ENCODE data around the gene HTRA3. TPM values are rescaled to one million over a fixed set of nuclear protein-coding genes. Genes with fewer than 3 reads are reported as not detected.

The HTRA3 gene
- total RNA-seq, 1 donor from 2014 or later, result not detected

DNA sequence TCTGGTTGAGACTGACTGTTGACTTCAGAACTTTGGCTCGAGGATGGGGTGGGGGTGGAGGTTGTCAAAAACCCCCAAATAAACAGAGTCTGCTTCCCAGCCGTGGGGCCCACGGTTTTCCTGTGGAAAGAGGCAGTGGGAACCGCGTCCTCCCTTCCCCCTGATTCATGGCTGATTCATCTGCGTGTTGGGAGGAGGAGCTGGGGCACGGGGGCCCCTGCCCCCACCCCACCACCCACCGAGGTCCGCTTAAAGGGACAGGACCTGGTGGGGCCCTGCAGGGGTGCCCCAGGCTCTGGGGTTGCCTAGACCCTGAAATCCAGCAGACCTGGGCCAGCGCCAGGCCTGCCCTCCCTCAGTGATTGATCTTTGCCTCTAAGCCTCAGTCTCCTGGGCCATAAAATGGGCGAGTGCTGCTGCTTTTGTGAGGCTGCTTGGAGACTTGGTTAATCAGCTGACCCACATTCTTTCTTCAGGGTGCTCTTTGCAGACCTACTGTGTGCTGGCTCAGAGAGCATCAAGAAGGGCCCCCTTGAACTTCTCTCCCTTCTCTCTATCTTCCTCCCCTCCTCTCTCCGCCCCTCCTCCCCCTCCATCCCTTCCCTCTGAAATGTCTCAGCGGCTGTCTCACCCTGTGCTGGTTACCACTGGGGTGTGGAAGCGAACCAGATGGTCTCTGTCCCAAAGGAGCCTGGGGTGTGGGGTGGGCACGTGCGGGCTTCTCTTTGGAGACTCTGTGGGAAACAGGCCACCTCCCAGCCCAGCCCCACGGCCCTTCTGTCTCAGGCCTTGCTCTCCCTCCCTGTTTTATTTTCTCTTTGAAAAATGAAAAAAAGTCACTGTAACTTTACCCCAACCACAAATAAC, 9.1 kb downstream of the HTRA3 start:
- Mint-ChIP-seq H3K27me3 (ENCODE audit: insufficient read depth) (peaks cover 2% of the 10 kb centered on the region), H3K4me1 (ENCODE audit: low read depth) (no peaks in the 10 kb centered on the region), H3K4me3 (no peak overlapping the region), H3K9me3 (no peaks in the 10 kb centered on the region), H3K36me3 (ENCODE audit: low read depth) (no peaks in the 10 kb centered on the region), H3K27ac (no peak overlapping the region)
- intact Hi-C loops (cut with micrococcal nuclease), result no loop called here
- DNase-seq (ENCODE audit: low spot score), result no peak

DNA sequence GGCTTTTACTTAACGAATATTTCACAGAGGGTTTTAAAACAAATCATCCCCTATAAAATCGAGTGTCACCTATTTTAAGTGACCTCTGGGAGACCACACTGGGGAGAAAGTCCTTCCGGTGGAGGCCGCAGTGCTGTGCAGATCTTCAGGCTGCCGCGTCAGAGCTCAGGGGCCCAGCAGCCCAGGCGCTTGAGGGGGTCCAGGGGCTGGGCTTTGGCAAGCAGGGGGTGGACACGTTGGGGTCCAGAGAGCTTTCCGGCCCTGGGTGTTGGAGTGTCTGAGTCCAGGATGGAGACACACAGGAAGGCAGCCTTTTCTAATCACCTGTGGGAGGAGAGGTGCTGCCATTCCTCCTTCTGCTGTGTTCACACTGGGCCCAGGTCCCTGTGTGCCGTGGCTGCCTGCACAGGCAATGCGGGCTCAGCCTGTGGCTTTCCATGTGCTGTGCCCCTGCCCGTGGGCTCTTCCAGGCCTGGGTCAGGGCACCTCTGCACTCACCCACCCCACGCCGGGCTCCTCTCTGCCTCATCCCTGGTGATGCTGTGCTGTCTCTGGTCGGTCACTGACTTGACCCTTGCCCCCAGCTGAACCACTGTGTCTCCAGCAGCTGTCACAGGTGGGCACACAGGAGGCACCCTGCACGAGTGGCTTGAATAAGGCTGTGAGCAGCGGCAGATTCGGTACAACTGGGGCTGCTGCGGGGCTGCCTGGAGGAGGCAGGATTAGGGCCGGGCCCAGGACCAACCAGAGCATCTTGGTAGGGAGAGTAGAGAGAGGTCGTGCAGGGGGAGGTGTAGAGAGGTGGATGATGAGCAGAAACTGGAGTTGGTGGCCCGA, 10.0 kb downstream of the HTRA3 start:
- DNase-seq (ENCODE audit: low spot score), result no peak
- Mint-ChIP-seq H3K27me3 (ENCODE audit: insufficient read depth) (peaks cover 2% of the 10 kb centered on the region), H3K4me1 (ENCODE audit: low read depth) (no peaks in the 10 kb centered on the region), H3K36me3 (ENCODE audit: low read depth) (no peaks in the 10 kb centered on the region), H3K9me3 (no peaks in the 10 kb centered on the region), H3K27ac (no peak overlapping the region), H3K4me3 (no peak overlapping the region)
- intact Hi-C loops (cut with micrococcal nuclease), result no loop called here

DNA sequence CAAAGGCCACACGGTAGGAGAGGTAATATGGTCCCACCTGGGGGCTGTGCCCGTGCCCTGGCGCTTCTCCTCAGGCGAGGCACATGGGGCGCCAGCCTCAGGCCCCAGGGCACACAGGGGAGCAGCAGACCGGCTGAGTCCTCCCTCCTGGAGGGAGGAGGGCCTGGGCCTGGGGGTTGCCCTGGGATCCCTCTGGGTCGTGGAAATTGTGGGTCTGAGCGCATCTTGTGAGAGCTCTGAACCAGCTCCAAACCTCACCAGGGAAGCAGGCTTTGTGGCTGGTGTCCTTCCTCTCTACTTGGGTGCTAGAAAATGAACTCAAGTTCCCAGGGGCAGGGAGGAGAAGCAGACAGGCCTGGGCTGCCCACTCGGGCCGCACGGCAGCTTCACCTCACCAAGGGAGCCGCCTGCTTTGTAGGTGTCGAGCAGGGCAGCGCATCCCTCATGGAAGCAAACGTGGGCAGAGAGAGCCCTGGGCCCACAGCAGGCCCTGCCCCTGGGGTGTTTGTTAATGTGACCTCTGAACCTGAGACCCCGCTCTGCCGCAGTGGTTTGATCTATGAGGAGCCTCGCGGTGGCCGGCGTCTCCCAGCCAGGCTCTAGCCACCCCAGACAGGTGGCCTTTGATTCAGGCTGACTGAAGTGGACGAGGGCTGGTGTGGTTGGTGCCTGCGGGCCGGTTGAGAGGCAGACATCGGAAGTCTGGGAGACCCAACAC, 10.8 kb downstream of the HTRA3 start:
- no peaks in the 10 kb centered on the region for H3K4me1 Mint-ChIP-seq (ENCODE audit: low read depth)
- no peak overlapping the region for H3K27ac Mint-ChIP-seq
- H3K9me3 Mint-ChIP-seq, result no peaks in the 10 kb centered on the region
- H3K27me3 Mint-ChIP-seq (ENCODE audit: insufficient read depth), result peaks cover 2% of the 10 kb centered on the region
- no peaks in the 10 kb centered on the region for H3K36me3 Mint-ChIP-seq (ENCODE audit: low read depth)
- no peak overlapping the region for H3K4me3 Mint-ChIP-seq
- intact Hi-C loops (cut with micrococcal nuclease), result no loop called here
- DNase-seq (ENCODE audit: low spot score), result no peak

DNA sequence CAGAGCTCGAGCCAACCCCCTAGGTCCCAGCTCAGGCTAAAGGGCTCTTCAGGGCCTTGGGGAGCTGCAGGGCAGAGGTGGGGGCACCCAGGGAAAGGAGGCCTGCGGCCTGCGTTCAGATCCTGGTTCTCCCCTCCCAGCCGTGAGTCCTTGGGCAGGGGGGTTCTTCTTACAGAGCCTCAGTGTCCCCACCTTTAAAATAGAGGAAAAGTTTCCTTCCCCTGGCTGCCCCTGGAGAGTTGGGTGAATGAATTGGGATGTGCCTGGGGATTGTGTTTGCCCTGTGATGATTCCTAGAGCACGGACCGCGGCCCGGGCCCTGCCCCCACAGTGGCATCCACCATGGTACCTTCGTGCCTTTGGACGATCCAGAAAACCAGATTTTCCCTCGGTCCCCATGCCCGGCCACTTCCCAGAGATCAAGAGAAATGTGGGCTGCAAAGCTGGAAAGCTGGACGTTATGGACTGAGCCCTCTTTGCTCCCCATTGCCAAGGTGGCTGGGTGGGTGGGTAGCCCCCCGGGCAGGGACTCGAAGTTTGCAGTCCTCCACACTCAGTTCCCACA, 11.4 kb downstream of the HTRA3 start:
- Mint-ChIP-seq H3K27ac (no peak overlapping the region), H3K36me3 (ENCODE audit: low read depth) (no peaks in the 10 kb centered on the region)

DNA sequence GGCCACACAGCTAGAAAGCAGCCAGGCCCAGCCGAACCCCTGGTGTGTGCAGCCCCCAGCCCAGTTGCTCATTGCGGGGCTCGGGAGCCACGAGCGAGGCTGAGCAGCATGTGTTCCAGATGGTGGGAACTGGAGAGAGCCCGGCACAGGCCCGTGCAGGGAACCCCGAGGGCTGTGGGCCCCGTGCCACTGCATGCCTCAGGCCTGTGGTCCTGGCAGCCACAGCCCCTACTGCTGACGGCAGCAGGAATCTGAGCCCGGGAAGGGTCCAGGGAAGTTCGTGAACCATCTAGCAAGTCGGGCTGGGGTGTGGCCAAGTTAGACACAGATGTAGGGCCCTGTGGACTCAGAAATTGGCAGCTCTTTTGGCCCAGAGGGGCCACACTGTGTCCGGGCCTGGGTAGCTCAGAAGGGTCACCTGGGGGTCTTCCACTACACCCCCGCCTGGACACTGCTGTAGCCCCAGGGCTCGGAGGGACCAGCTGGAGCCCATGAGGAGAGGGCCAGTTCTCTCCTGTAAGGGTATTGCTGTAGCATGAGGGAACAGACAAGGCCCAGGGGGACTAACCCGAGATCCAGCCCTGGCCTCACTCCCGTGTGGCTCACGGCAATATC, 12.1 kb downstream of the HTRA3 start:
- Mint-ChIP-seq H3K4me3 (no peak overlapping the region), H3K9me3 (no peaks in the 10 kb centered on the region), H3K27ac (no peak overlapping the region), H3K36me3 (ENCODE audit: low read depth) (no peaks in the 10 kb centered on the region), H3K4me1 (ENCODE audit: low read depth) (no peaks in the 10 kb centered on the region), H3K27me3 (ENCODE audit: insufficient read depth) (peaks cover 2% of the 10 kb centered on the region)
- no peak for DNase-seq (ENCODE audit: low spot score)
- intact Hi-C loops (cut with micrococcal nuclease), result no loop called here

More for the DNA sequence above, 11.4 kb downstream of the HTRA3 start:
- Mint-ChIP-seq H3K9me3 (no peaks in the 10 kb centered on the region), H3K27me3 (ENCODE audit: insufficient read depth) (peaks cover 2% of the 10 kb centered on the region), H3K4me1 (ENCODE audit: low read depth) (no peaks in the 10 kb centered on the region), H3K4me3 (no peak overlapping the region)
- no peak for DNase-seq (ENCODE audit: low spot score)
- intact Hi-C loops (cut with micrococcal nuclease), result no loop called here

DNA sequence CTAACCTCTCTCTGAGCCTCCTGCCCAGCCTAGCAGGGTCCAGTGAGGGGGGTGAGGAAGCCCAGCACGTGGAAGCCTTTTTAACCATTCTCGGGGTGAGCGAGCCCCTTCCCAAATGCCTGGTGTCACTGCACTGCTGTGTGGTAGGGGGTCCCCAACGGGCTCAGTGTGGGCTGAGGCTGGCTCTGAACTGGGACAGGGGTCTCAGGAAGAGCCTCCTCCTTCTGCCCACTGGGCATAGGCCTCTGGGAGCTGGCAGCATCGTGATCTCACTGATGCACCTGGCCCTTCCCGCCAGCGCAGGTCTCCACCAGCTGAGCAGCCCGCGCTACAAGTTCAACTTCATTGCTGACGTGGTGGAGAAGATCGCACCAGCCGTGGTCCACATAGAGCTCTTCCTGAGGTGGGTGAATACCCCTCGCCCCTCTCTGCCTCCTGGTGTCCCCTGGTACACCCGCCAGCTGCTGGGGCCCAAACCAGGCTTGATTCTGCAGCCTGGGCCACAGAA, 12.6 kb downstream of the HTRA3 start:
- Mint-ChIP-seq H3K4me1 (ENCODE audit: low read depth) (no peaks in the 10 kb centered on the region), H3K27me3 (ENCODE audit: insufficient read depth) (peaks cover 2% of the 10 kb centered on the region), H3K36me3 (ENCODE audit: low read depth) (no peaks in the 10 kb centered on the region), H3K9me3 (no peaks in the 10 kb centered on the region), H3K4me3 (no peak overlapping the region), H3K27ac (no peak overlapping the region)
- intact Hi-C loops (cut with micrococcal nuclease), result no loop called here
- no peak for DNase-seq (ENCODE audit: low spot score)

DNA sequence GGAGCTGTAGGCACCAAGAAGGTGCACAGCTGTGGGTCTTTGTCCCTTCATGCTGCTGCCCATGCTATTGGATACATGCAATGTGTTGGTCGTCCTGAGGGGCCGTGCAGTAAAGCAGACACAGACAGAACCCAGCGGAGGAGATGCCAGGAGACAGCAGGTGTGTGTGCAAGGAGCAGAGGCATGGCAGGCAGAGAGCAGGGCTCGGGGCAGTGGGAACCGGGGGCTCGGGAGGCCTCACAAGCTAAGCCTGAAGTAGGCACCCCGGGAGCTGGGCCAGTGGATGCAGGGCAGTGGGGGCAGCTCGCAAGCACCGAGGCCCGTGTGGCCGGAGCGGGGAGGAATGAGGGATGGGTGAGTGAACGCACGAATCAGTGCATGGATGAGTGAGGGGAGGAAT, 13.2 kb downstream of the HTRA3 start:
- no peaks in the 10 kb centered on the region for H3K9me3 Mint-ChIP-seq
- H3K4me1 Mint-ChIP-seq (ENCODE audit: low read depth), result no peaks in the 10 kb centered on the region
- intact Hi-C loops (cut with micrococcal nuclease), result no loop called here
- H3K4me3 Mint-ChIP-seq, result no peak overlapping the region
- no peak overlapping the region for H3K27ac Mint-ChIP-seq
- no peak for DNase-seq (ENCODE audit: low spot score)
- H3K36me3 Mint-ChIP-seq (ENCODE audit: low read depth), result no peaks in the 10 kb centered on the region
- H3K27me3 Mint-ChIP-seq (ENCODE audit: insufficient read depth), result peaks cover 2% of the 10 kb centered on the region

DNA sequence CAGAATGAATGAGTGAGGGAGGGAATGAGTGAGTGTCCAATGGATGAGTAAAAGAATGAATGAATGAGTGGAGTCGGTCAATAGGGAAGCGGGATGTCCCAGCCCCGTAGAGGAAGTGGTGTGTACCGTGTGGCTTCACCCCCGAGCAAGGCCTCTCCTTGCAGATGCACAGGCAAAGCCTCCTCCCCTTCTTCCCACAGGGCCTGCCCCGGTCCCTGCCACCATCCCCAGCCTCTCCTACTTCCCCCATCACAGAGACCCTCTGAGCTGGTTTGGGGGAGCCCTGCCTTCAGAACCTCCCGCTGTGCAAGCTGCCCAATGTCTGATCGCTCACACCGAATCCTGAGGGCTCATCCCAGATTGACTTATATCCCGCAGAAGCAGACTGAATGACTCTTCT, 13.6 kb downstream of the HTRA3 start:
- no peaks in the 10 kb centered on the region for H3K36me3 Mint-ChIP-seq (ENCODE audit: low read depth)
- H3K27me3 Mint-ChIP-seq (ENCODE audit: insufficient read depth), result peaks cover 2% of the 10 kb centered on the region
- H3K27ac Mint-ChIP-seq, result no peak overlapping the region
- no peak overlapping the region for H3K4me3 Mint-ChIP-seq
- no peaks in the 10 kb centered on the region for H3K4me1 Mint-ChIP-seq (ENCODE audit: low read depth)
- intact Hi-C loops (cut with micrococcal nuclease), result no loop called here
- H3K9me3 Mint-ChIP-seq, result no peaks in the 10 kb centered on the region
- no peak for DNase-seq (ENCODE audit: low spot score)

DNA sequence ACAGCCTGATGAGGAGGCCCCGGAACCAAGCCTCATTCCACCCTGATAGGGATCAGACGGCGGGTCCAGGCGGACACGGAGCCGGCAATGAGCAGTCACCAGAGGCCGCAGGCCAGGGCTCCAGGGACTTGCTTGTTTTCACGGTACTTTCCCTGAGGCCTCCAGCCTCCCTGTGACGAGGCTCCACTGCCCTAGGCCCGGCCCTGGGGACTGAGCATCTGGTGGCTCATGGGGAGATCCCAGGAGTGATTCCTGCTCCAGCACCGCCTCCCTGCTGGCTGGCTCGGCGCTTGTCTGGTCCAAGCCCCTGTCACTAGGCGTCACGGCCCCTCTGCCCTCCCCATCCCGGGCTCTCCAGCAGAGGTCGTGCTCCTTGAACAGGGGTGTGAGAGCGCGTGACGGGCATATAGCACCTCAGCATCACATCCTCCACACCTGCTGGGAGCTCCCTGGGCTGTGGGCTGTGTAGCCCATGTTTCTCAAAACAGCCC, 14.1 kb downstream of the HTRA3 start:
- Mint-ChIP-seq H3K4me3 (no peak overlapping the region), H3K27ac (no peak overlapping the region), H3K36me3 (ENCODE audit: low read depth) (no peaks in the 10 kb centered on the region), H3K4me1 (ENCODE audit: low read depth) (no peaks in the 10 kb centered on the region), H3K27me3 (ENCODE audit: insufficient read depth) (peaks cover 2% of the 10 kb centered on the region), H3K9me3 (no peaks in the 10 kb centered on the region)
- intact Hi-C loops (cut with micrococcal nuclease), result no loop called here
- DNase-seq (ENCODE audit: low spot score), result no peak

DNA sequence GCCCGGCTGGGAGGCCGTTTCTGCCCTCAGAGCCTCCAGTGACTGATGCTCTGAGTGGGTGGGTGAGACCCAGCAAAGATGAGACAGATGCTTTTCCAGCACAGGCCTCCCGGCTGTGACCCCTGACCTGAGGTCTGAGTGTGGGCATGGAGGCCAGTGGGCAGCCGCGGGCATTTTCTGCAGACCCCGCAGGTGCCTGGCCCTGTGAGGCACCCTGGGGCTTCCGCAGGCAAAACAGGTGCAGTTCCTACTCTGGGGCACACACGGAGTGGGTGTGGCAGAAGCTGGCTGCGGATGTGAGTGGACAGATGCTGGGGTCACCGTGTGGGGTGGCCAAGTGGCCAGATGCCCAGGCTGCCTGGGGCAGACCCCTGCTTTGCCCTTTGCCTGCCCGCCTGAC, 14.8 kb downstream of the HTRA3 start:
- Mint-ChIP-seq H3K27ac (no peak overlapping the region), H3K27me3 (ENCODE audit: insufficient read depth) (peaks cover 2% of the 10 kb centered on the region)

DNA sequence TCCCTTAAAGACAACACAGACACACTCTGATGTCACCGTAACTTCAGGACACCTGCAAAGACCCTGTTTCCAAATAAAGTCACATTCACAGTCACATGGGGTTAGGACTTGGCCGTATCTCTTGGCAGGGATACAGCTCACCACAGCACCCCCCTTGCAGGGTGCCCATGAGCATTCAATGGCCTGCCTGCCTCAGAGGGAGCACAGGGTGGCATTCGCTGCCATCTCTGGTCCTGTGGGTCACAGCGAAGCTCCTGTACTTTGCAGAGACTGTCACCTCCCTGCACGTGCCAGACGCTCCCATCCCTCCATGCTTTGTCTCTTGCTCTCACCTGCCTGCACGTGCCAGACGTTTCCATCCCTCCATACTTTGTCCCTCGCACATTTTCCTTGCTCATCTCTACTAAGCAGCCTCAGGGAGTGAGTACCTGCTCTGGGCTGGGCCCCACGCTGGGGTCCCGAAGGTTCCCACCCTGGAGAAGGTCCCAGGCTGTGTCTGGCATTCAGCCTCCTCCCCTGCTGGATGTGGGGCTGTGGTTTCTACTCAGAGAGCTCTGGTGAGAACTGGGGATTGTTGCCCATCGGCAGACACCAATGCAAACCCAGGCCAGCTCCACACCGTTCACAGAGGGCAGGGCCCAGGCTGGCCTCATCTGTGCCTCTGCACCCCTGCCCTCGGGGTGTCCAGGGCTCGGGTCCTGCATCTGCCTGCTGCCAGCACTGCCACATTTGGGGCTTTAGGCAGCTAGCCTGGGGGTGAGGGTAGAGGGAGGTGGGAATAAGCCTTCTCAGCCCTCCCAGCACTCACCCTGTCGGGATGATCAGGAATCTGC, 15.8 kb downstream of the HTRA3 start:
- Mint-ChIP-seq H3K9me3 (no peaks in the 10 kb centered on the region), H3K4me1 (ENCODE audit: low read depth) (no peaks in the 10 kb centered on the region), H3K36me3 (ENCODE audit: low read depth) (no peaks in the 10 kb centered on the region), H3K27ac (no peak overlapping the region), H3K27me3 (ENCODE audit: insufficient read depth) (no peaks in the 10 kb centered on the region), H3K4me3 (no peak overlapping the region)
- intact Hi-C loops (cut with micrococcal nuclease), result no loop called here
- no peak for DNase-seq (ENCODE audit: low spot score)

More for the DNA sequence above, 14.8 kb downstream of the HTRA3 start:
- Mint-ChIP-seq H3K9me3 (no peaks in the 10 kb centered on the region), H3K4me1 (ENCODE audit: low read depth) (no peaks in the 10 kb centered on the region), H3K4me3 (no peak overlapping the region), H3K36me3 (ENCODE audit: low read depth) (no peaks in the 10 kb centered on the region)
- intact Hi-C loops (cut with micrococcal nuclease), result no loop called here
- DNase-seq (ENCODE audit: low spot score), result no peak
